PFSK-1 (cell line): ENCODE measurements around the gene DCLK2.

Experiments
- FOXP2 ChIP-seq: optimal IDR thresholded peaks from 2 replicates; pipeline ENCODE3; 2011; ENCODE audit warnings: borderline replicate concordance, control low read depth, inconsistent platforms; ENCODE audit not compliant: insufficient read depth; ENCODE audit errors: extremely low read length, extremely low read depth
- POLR2AphosphoS5 ChIP-seq: IDR thresholded peaks from 2 replicates; pipeline ENCODE4 v1.6.1; 2012; ENCODE audit warnings: low read depth, mild to moderate bottlenecking, control low read depth, low read length, moderate library complexity
- SIN3A ChIP-seq: IDR thresholded peaks from 2 replicates; pipeline ENCODE4 v1.6.1; 2012; ENCODE audit warnings: mild to moderate bottlenecking, low read length, moderate library complexity, borderline replicate concordance; ENCODE audit not compliant: insufficient read depth
- TAF1 ChIP-seq: IDR thresholded peaks from 2 replicates; pipeline ENCODE4 v1.6.1; 2012; ENCODE audit warnings: low read length, control low read depth, borderline replicate concordance; ENCODE audit not compliant: insufficient read depth
- TF ChIP-seq, protein P1 (sequence below), 2 experiments: IDR thresholded peaks; 2 replicates each; pipeline versions ENCODE4 v1.6.1 to v1.8.0; 2011 to 2012; ENCODE audit warnings: low read depth in 2 of 2, low read length in 2 of 2, control low read depth in 1 of 2, inconsistent platforms in 1 of 2, mild to moderate bottlenecking in 1 of 2, moderate library complexity in 1 of 2; ENCODE audit not compliant: insufficient read depth in 1 of 2

DCLK2 gene

DNA sequence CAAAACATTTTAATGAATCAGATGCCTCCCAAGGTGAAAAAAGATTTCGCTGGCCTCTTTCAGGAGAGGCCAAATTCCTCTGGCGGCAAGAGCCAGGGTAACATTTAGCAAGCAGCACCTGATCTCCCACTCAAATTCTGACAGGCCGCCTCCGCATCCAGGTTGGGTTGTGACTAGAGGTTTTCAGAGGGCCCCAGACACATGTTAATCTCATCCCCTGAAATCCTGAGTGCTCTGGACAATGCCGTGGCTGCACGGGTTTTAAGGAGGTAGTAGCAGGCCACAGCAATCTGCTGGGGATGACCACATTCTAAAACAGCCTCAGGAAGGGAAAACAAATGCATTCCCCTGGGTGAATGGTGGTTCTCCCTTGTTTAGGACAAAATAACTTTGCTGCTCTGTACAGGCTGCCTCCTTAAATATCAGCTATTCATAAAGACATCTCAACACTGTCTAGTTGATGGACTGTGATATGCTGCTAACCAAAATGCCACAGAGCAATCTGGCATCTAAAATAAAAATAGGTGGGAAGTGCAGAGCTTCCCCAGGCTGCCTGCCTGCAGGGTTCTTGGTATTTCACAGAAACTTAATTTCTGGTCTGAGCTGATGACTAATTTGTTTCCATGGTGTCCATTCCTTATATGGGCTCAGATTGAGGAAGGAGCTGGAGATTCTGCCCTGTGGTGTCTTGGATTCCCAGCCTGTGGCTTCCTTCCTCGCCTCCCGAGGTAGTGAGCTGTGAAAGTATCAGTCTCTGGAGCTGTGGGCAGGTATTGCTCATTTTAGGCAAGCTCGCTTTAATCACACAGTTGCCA lies 202.0 kb downstream of the DCLK2 start:
- no peak for TF ChIP-seq FOXP2
- TF ChIP-seq POLR2AphosphoS5 = no peak
- TF ChIP-seq, protein P1, sequence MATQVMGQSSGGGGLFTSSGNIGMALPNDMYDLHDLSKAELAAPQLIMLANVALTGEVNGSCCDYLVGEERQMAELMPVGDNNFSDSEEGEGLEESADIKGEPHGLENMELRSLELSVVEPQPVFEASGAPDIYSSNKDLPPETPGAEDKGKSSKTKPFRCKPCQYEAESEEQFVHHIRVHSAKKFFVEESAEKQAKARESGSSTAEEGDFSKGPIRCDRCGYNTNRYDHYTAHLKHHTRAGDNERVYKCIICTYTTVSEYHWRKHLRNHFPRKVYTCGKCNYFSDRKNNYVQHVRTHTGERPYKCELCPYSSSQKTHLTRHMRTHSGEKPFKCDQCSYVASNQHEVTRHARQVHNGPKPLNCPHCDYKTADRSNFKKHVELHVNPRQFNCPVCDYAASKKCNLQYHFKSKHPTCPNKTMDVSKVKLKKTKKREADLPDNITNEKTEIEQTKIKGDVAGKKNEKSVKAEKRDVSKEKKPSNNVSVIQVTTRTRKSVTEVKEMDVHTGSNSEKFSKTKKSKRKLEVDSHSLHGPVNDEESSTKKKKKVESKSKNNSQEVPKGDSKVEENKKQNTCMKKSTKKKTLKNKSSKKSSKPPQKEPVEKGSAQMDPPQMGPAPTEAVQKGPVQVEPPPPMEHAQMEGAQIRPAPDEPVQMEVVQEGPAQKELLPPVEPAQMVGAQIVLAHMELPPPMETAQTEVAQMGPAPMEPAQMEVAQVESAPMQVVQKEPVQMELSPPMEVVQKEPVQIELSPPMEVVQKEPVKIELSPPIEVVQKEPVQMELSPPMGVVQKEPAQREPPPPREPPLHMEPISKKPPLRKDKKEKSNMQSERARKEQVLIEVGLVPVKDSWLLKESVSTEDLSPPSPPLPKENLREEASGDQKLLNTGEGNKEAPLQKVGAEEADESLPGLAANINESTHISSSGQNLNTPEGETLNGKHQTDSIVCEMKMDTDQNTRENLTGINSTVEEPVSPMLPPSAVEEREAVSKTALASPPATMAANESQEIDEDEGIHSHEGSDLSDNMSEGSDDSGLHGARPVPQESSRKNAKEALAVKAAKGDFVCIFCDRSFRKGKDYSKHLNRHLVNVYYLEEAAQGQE (IDR thresholded peaks at IDR 0.05; ENCODE audit: insufficient read depth in 1 of 2, low read depth in 2 of 2, low read length in 2 of 2) = no peak
- TF ChIP-seq SIN3A = no peak
- TF ChIP-seq TAF1 = no peak

DNA sequence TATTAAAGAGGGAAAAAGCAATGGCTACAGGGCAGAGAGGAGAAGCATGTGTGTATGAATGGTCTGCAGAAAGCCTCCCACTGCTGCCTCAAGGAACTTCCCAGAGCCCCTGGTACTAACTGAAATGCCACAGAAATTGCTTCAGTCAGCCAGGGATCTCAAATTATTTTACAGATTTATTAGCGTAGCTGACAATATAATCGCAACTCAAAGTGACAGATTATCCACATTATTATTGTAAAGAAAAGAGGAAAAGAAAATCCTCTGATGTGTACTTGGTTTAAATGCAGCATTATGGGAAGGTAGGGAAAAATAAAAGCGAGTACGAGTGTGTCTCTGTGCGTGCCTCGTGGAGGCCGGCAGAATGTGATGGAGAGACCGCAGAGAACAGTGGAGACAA lies 202.7 kb downstream of the DCLK2 start:
- TF ChIP-seq FOXP2 = no peak
- TF ChIP-seq, protein P1 (IDR thresholded peaks at IDR 0.05; ENCODE audit: insufficient read depth in 1 of 2, low read depth in 2 of 2, low read length in 2 of 2) = no peak
- no peak for TF ChIP-seq POLR2AphosphoS5
- no peak for TF ChIP-seq SIN3A
- TF ChIP-seq TAF1 = no peak

DNA sequence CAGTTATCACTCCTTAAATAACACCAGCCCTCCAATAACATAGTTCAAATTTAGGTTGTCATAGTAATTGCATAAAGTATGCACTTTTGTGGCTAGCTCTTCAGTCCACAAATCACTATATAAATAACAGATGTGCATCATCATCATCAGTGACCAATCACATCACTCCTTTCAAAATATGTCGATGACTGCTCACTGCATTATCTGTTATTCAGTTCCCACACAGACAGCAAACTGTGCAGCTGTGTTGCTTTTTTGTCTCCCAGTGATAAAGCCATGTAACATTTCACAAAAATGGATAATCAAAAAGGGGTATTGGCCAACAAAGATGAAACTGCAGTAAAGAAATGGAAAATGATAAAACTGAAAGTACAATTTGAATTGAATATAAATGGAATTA lies 205.4 kb downstream of the DCLK2 start:
- no peak for TF ChIP-seq SIN3A
- no peak for TF ChIP-seq POLR2AphosphoS5
- TF ChIP-seq TAF1 = no peak
- TF ChIP-seq, protein P1 (IDR thresholded peaks at IDR 0.05; ENCODE audit: insufficient read depth in 1 of 2, low read depth in 2 of 2, low read length in 2 of 2) = no peak
- TF ChIP-seq FOXP2 = no peak

DNA sequence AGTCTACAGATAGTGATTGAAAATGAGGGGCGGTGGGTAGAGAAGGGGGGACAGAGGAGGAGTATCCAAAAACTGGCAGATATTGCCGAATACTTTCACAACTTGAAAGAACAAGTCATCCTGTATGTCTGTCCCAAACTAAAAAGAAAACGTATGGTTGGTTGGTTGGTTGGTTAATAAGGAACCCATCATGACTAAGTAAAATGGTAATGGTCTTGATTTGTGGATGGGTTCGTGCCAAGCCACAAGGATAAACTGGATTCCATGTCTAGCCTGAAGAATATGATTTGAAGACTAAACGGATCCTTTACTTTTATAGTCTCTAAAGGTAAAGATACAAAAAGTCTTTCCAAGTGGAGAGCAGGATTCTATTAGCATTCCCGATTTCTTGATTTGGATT lies 208.4 kb downstream of the DCLK2 start:
- no peak for TF ChIP-seq POLR2AphosphoS5
- no peak for TF ChIP-seq SIN3A
- no peak for TF ChIP-seq TAF1
- no peak for TF ChIP-seq FOXP2
- TF ChIP-seq, protein P1 (IDR thresholded peaks at IDR 0.05; ENCODE audit: insufficient read depth in 1 of 2, low read depth in 2 of 2, low read length in 2 of 2) = no peak
